GM20431 (cell line): ENCODE results near the gene GTF2E1.

Experiments
- in situ Hi-C: fragments of 300-500 bp; cut with MseI, MboI; formaldehyde crosslinking; loops from one replicate; pipeline ENCODE4 v1.15.0; 2020; ENCODE audit warnings: low sequenced_read_pairs; ENCODE audit not compliant: unreplicated experiment

Gene GTF2E1

DNA sequence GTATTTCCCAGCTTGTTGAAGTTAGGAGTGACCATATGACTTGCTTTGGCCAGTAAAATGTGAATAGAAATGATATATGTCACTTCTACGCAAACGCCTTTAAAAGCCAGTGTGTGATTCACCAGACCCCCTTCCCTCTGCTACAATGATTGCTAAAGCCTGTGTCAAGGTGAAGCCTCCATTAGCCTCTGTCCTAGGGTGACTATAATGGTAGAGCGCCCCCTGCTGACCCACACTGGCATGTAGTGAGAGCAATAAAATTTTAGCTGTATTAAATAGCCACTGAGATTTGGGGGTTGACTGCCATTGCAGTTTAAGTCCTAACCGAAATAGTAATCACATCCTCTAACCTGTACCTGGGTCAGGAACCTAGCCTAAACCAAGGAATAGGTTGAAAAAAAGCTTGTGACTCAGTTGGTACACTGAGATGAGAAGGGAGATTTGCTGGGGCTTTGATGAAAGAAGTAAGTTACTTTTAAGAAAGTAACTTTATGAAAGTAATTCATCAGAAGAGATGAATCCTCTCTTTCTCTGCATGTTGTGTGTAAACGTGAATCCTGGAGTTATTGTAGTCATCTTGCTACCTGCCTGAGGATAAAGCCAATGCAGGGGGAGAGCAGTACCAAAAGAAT, 52.6 kb downstream of the GTF2E1 start:
- in situ Hi-C loops = loop anchor here (10.0 to 25.0 kb wide), 3 partner anchors 230 to 550 kb away; no protein-coding TSS in a partner anchor

- in situ Hi-C loops = loop anchor here (10.0 to 25.0 kb wide), 3 partner anchors 231 to 551 kb away; no protein-coding TSS in a partner anchor
Observed at GRCh38 chr3:120795959-120796358, 53.4 kb downstream of the GTF2E1 start.

DNA sequence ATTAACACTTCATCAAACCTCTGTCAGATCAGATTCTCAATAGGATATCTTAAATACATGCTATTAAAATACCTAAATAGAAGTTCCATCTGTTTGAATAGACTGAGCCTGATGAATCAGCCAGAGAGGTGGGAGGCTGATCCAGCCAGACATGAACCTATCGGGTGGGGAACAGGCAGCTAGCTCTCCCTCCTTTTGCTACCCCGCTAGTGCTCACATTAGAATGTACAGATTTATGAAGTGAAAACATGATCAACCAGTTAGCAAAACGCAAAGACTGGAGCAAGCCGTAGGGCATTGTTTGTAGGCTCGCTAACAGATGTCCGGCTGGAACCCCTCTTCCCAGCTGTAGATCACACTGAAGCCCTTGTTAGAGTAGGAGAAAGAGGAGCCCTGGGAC, 54.4 kb downstream of the GTF2E1 start:
- in situ Hi-C loops = loop anchor here (10.0 to 25.0 kb wide), 3 partner anchors 232 to 552 kb away; no protein-coding TSS in a partner anchor

- in situ Hi-C loops = loop anchor here (10.0 to 25.0 kb wide), 3 partner anchors 233 to 553 kb away; no protein-coding TSS in a partner anchor
Observed at GRCh38 chr3:120797857-120798256, 55.3 kb downstream of the GTF2E1 start.

- in situ Hi-C loops = loop anchor here (10.0 to 25.0 kb wide), 3 partner anchors 234 to 554 kb away; no protein-coding TSS in a partner anchor
Observed at GRCh38 chr3:120798346-120798745, 55.8 kb downstream of the GTF2E1 start.

DNA sequence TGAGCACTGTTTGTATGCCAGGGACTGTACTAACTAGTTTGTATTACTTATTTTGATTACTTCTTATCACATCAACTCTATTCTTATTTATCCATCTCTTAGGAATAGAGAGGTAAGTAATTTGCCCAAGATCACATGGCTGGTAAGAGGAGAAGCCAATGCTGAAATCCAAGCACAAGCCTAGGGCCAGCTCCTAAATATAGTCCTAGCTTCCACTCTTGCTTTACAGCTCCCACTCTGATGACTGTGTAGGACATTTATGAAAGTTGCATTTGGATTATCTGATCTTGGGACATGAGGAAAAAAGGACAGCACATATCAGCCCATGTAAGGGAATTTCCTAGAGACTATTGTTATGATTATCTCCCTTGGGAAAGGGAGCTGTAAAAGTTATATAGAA, 58.1 kb downstream of the GTF2E1 start:
- in situ Hi-C loops = no loop called here

DNA sequence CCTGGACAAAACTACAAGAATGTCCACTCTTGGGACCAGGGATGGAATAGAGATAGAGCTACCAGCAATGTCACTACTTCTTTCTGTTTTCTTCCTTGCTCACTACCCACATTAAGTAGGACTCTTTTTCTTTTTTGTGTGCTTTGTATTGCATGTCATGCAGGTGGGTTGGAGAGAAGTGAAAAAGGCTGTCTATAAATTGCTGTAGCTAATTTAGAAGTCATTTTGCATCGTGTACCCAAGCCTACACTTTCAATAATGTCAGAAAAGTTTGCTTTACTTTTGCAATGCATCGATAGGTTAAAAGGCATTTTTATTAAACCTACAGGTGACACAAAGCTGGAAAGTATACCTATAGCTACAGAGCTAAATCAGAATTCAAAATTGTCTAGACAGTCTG, 58.9 kb downstream of the GTF2E1 start:
- in situ Hi-C loops = no loop called here

DNA sequence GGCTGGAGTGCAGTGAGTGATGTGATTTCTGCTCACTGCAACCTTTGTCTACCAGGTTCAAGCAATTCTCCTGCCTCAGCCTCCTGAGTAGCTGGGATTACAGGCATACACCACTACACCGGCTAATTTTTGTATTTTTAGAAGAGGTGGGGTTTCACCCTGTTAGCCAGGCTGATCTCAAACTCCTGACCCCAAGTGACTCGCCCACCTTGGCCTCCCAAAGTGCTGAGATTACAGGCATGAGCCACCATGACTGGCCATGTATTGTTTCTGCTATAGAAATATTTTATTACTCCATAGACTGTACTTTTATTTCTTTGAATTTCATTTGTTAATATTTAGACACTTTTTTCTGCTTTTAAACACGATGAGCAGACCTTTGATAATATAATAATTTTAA, 60.4 kb downstream of the GTF2E1 start:
- in situ Hi-C loops = no loop called here

GRCh38 chr3:120816728-120817127, 74.2 kb downstream of the GTF2E1 start:
- in situ Hi-C loops = no loop called here

DNA sequence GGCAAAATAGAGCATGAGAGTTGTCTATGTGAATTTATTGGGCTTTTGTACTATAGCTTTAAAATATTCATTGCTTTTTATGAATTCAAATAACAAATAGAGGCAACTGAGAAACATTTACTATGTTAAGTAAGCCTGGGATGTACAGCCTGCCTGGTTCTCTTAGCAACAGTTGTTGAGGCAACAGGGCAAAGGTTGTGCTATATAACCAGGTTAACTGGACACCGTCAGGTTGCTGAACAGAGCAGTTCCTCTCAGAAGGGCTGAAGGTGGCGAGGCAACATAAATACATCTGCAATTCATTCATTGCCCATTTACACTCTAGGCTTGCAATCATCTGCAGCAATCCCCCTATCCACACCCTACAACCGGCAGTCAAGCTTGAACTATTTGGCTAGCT, 78.2 kb downstream of the GTF2E1 start:
- in situ Hi-C loops = no loop called here

DNA sequence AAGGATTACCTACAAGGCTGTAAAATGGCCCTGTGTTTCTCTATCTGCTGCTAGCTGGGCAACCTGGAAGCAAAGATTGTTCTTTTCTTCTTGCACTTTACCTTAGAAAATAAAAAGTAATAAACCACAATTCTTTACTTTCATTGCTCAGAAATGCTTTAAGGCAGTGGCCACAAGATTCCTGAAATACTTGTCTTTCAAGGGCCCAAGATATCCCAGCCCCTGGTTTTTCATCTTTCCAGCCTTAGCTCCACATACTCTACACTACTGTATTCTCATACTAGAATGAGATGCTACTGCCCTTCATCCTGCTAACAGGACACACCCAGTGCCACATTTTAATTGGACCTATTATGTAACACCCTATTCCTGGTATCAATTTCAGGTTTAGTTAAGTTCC, 78.9 kb downstream of the GTF2E1 start:
- in situ Hi-C loops = no loop called here

DNA sequence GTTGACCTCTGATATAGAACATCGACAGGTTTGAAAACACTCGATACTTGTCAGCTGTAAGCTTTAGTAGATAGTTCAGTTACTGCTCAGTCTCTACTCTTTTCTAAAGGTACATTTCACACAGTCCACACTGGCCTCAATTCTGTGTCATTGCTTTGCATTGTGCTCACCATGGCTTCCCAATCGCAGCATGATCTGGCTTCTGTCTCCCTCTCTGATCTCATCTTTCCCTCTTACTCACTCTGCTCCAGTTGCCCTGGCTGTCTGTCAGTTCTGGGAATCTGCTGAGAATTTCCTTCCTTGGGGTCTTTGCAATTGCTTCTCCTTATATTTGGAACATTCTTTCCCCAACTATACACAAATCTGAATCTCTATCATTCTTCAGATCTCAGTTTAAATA, 80.6 kb downstream of the GTF2E1 start:
- in situ Hi-C loops = no loop called here

- in situ Hi-C loops = no loop called here
Observed at GRCh38 chr3:120824613-120825012, 82.1 kb downstream of the GTF2E1 start.

DNA sequence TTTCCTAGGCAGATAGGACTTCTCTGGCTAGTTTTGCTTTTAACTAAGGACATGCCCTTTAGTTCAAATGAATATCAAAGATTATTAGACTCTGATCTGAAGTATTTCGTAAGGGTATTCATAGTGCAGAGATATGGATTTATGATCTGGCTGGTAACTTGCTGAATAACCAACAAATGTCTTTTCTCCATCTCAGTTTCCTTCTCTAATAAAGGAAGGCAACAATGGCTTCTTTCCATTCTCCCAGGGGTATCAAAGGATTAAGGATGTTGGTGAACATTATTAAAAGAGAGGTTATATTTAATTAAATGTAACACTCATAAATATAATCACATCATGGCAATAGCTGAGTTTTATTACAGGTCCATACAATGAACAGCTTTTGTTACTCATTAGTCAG, 86.3 kb downstream of the GTF2E1 start:
- in situ Hi-C loops = no loop called here

DNA sequence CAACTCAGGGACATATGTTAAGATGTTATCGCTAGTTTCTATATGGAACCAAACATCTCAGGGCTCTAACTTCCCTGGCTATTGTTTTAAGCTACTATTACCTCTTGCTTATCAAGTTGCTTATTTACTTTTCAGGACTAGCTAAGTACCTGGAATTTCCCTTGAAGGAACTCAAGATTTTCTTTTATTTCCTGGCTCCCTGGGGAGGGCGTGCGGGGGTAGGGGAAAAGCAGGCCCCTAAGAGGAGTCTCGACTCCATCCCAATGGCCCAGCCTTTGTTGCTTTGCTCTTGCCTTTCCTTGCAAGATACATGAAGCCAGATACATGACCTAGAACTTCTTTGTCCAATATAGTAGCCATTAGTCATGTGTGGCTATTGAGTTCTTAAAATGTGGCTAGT, 88.5 kb downstream of the GTF2E1 start:
- in situ Hi-C loops = no loop called here
